ENCODE data around the gene FRS3. TPM values are rescaled to one million over a fixed set of nuclear protein-coding genes. Genes with fewer than 3 reads are reported as not detected.
A peak's percentile ranks its signal among the peaks of the same experiment; 100 is the strongest.

Gene FRS3
- total RNA-seq, 1 donor from 2014 or later: 26.0 TPM

DNA sequence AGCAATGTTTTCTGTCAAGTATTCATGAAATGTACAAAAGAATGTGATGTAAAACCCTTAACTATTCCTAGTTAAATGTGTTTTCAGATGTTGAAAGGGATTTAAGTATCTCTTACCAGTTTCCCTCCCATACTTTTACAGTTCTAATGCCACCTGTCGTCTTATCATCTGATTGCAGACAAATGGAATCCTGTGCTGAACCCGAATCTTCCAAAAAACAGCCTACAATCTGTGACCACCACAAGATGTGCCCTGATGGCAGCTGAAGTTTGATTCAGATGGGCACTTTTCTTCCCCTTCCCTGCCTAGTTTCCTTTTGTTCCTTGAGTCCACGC lies 9.7 kb upstream of the FRS3 start:
- peaks cover 12 to 13% of the 10 kb centered on the region in 2 donors for H3K4me1 ChIP-seq
- H3K27me3 ChIP-seq: no peaks in the 10 kb centered on the region
- DNase-seq (ENCODE audit: low spot score in 2 of 2): no peak
- peaks cover 5 to 30% of the 10 kb centered on the region in 2 donors for H3K36me3 ChIP-seq
- TF ChIP-seq, protein P1, sequence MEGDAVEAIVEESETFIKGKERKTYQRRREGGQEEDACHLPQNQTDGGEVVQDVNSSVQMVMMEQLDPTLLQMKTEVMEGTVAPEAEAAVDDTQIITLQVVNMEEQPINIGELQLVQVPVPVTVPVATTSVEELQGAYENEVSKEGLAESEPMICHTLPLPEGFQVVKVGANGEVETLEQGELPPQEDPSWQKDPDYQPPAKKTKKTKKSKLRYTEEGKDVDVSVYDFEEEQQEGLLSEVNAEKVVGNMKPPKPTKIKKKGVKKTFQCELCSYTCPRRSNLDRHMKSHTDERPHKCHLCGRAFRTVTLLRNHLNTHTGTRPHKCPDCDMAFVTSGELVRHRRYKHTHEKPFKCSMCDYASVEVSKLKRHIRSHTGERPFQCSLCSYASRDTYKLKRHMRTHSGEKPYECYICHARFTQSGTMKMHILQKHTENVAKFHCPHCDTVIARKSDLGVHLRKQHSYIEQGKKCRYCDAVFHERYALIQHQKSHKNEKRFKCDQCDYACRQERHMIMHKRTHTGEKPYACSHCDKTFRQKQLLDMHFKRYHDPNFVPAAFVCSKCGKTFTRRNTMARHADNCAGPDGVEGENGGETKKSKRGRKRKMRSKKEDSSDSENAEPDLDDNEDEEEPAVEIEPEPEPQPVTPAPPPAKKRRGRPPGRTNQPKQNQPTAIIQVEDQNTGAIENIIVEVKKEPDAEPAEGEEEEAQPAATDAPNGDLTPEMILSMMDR (IDR thresholded peaks at IDR 0.05): no peak
- H3K9me3 ChIP-seq: no peaks in the 10 kb centered on the region
- H3K27ac ChIP-seq: no peak overlapping the region
- no peak overlapping the region for H3K4me3 ChIP-seq
- intact Hi-C loops (cut with DNase I): loop anchor here (5.0 to 10.0 kb wide), 3 partner anchors 82 to 1835 kb away; partner anchors contain the start of genes GTPBP2 and UBR2

DNA sequence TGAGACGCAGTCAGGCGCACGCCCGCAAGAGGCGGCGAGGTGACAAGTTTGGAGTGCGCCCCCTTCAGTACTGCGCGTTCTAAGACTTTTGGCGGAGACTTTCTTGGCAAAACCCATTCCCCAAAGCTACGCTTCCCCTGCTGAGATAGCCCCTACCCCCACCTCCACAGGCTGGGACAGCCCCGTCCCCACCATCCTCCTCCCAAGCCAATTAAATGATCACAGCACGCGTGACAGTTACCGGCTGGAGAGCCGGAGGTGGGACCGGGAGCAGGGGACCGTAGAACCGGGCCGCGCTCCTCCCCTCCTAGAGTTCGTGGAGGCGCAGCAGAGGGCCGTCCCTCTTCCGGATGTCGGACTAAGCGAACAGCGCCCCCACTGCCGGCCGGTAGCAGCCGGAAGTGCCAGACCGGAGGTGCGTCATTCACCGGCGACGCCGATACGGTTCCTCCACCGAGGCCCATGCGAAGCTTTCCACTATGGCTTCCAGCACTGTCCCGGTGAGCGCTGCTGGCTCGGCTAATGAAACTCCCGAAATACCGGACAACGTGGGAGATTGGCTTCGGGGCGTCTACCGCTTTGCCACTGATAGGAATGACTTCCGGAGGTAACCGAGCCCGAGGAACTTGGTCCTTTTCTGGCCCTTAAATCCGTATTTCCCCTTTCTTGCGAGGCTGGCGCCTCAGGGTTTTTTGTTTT lies 7.7 kb upstream of the FRS3 start, which contains the start of gene TOMM6:
Gene TOMM6, plus strand, starts transcription at position 476 of the 699 bp plus-strand sequence. Its CDS starts 4 bp downstream, at position 480.
- peak within 1 kb of the TSS; percentile 87 to 92 for H3K27ac ChIP-seq
- peak; percentile 73 to 97 for DNase-seq (ENCODE audit: low spot score in 2 of 2)
- peaks cover 5 to 25% of the 10 kb centered on the region in 2 donors for H3K36me3 ChIP-seq
- no peaks in the 10 kb centered on the region for H3K9me3 ChIP-seq
- no peaks in the 10 kb centered on the region for H3K27me3 ChIP-seq
- H3K4me1 ChIP-seq: peaks cover 12 to 13% of the 10 kb centered on the region in 2 donors
- intact Hi-C loops (cut with DNase I): loop anchor here (1.0 to 10.0 kb wide), 12 partner anchors 52 to 1837 kb away; partner anchors contain the start of genes BYSL, CCND3, FOXP4 and GTPBP2
- TF ChIP-seq, protein P1 (IDR thresholded peaks at IDR 0.05): peak; percentile 86 to 91 (median 86)
- H3K4me3 ChIP-seq: peak within 1 kb of the TSS; percentile 75 to 79

DNA sequence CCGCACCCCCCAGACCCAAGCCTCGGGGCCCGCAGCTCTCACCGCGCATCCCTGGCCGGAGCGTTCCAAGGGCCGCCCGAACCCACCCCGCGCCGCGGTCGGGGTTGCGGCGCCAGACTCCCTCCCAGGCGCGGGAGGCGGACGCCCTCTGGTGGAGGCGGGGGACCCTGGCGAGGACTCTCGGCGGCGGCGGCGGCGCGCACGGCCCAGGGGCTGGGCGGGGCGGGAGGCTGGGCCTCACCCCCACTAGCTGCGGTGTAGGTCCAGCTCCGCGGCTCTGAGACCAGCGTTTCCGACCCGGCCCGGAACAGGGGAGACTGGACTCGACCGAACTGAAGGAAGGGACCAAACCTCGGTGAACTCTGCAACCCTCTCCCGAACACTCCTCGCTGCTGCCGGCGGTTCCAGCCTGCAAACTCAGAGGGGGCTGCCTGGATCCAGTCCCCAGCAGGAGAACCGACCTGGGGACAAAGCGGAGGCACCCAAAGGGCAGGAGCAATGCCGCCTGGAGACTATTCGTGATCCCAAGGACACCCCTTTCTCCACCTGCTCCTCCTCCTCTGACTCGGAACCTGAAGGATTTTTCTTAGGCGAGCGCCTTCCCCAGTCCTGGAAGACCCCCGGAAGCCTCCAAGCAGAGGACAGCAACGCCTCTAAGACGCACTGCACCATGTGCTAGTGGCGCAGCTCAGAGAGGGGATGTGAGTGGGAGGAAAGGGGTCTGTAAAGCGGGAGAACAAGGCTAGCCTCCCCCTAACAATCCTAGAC lies 6.9 kb upstream of the FRS3 start:
- intact Hi-C loops (cut with DNase I): loop anchor here (1.0 to 10.0 kb wide), 12 partner anchors 51 to 1838 kb away; partner anchors contain the start of genes BYSL, CCND3, FOXP4 and GTPBP2
- peak; percentile 45 to 94 for DNase-seq (ENCODE audit: low spot score in 2 of 2)
- peak overlapping the region; percentile 75 to 79 for H3K4me3 ChIP-seq
- TF ChIP-seq, protein P1 (IDR thresholded peaks at IDR 0.05): peak; percentile 80 to 94 (median 83)
- peaks cover 12 to 13% of the 10 kb centered on the region in 2 donors for H3K4me1 ChIP-seq
- H3K36me3 ChIP-seq: peaks cover 5 to 18% of the 10 kb centered on the region in 2 donors
- no peaks in the 10 kb centered on the region for H3K9me3 ChIP-seq
- peak overlapping the region; percentile 87 to 92 for H3K27ac ChIP-seq
- H3K27me3 ChIP-seq: no peaks in the 10 kb centered on the region

DNA sequence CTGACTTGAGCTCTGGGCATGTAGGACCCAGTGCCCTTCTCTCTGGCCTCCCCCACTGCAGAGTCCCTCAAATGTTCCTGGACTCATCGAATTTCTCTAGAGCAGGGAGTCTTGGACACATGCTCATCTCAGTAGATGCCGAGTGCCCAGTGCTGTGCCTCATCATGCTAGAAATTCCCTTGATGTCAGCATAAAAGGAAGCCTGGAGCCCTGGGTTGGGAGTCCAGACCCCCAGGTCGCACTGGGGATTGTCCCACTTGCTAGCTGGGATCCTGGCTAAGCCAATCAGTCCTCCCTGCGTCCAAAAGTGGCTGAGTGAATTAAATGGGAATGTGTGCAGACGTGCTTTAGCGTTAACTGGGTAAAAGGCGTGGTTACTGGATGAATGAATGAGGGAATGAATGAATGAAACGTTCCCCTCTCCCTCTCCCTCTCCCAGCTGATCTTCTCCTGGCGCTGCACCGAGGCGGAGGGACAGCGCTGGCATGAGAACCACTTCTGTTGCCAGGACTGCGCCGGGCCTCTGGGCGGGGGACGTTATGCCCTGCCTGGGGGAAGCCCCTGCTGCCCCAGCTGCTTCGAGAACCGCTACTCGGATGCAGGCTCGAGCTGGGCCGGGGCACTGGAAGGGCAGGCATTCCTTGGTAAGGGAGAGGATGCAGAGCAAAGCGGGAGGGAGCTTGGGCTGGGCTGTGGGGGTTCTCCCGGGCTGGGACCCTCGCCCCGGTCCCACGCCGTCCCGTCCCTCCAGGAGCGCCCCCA lies 6.2 kb upstream of the FRS3 start:
- H3K4me1 ChIP-seq: peaks cover 17 to 18% of the 10 kb centered on the region in 2 donors
- H3K27me3 ChIP-seq: no peaks in the 10 kb centered on the region
- intact Hi-C loops (cut with DNase I): loop anchor here (2.0 to 10.0 kb wide), 9 partner anchors 79 to 1839 kb away; partner anchors contain the start of genes CCND3, FOXP4, GTPBP2 and MRPS10
- TF ChIP-seq, protein P1 (IDR thresholded peaks at IDR 0.05): no peak
- no peaks in the 10 kb centered on the region for H3K9me3 ChIP-seq
- DNase-seq (ENCODE audit: low spot score in 2 of 2): no peak
- H3K36me3 ChIP-seq: peaks cover 5 to 17% of the 10 kb centered on the region in 2 donors
- peak overlapping the region; percentile 71 to 92 for H3K27ac ChIP-seq
- peak overlapping the region; percentile 75 to 79 for H3K4me3 ChIP-seq

DNA sequence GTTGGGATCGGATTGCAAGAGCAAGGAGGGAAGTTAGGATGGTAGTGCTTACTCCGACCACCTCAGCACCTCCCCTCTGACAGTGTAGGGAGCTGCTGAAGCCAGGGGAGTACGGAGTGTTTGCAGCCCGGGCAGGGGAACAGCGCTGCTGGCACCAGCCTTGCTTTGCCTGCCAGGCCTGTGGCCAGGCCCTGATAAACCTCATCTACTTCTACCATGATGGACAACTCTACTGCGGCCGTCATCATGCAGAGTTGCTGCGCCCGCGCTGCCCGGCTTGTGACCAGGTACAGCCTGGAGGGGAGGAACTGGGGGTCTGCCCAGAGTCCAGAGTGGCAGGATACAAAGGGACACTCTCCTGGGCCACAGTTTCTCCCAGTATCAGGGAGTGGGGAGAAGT lies 5.6 kb upstream of the FRS3 start:
- TF ChIP-seq, protein P1 (IDR thresholded peaks at IDR 0.05): no peak
- Histone ChIP-seq H3K36me3 (peaks cover 5 to 11% of the 10 kb centered on the region in 2 donors), H3K27ac (no peak overlapping the region), H3K27me3 (no peaks in the 10 kb centered on the region), H3K9me3 (no peaks in the 10 kb centered on the region), H3K4me1 (peaks cover 17 to 18% of the 10 kb centered on the region in 2 donors), H3K4me3 (no peak overlapping the region)
- DNase-seq (ENCODE audit: low spot score in 2 of 2): no peak
- intact Hi-C loops (cut with DNase I): loop anchor here (5.0 to 10.0 kb wide), 3 partner anchors 78 to 1840 kb away; partner anchors contain the start of genes GTPBP2 and UBR2
